ENCODE results near the gene SYT11.

GRCh38 chr1:155864393-155864792, 5.0 kb downstream of the SYT11 start:
- TF ChIP-seq CTCF (IDR thresholded peaks at IDR 0.05 in 4 of 5, conservative IDR thresholded peaks at IDR 0.05 in 1 of 5) (no peak), POLR2A (IDR thresholded peaks at IDR 0.05) (no peak)
